ENCODE measurements around the gene MLH1.

The MLH1 gene

DNA sequence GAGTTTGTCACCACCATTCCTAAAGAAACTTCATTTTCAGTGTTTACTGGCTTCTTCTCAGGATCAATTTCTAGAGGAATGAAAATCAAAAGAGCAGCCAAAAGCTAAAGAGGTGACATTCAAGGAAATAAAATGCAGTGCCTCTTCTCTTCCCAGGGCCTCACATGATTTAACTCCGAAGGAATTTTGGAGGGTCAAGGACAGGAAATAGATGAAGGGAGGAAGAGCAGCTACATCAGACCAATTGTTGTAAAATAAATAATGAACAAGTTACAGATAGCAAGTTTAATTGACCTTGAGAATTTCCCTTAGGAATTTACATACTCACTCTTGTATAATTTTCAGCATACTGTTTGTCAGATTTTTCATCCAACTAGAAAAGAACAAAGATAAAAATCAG lies 103.0 kb downstream of the MLH1 start:
- DNase-seq = no peak

DNA sequence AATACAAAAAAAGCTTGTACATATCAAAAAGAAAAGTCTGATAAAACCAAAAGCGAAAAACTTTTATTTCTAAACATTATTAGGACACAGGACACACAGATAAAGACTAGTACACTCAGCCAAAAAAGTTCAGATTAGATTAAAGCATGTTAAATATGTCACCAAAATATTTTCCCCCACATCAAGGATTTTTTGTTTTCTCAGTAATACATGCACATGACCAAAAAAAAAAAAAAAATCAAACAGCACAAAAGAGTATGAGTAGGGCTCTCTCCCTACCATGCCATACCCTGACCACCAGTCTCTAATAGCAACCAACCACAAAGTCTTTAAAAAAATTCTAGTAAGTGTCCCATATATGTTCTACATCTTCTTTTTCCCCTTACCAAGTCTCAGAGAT lies 103.7 kb downstream of the MLH1 start:
- no peak for DNase-seq

DNA sequence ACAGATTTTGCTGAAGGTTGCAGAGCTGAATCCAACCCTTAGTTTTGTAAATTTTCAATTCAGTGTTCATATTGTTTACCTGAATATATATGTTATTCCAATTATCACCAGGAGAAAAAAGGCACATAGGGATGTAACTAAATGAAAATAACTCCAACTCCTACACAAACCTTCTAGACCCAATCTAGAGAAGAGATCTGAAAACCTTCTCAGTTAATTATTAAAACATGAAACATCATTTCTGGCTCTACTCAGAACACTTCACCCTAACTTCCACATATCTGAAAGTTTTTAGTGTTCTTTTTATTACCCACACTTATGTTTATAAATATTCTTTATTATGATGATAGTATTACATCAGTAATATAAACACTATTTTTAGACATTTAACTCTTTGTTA lies 104.5 kb downstream of the MLH1 start:
- DNase-seq = no peak

DNA sequence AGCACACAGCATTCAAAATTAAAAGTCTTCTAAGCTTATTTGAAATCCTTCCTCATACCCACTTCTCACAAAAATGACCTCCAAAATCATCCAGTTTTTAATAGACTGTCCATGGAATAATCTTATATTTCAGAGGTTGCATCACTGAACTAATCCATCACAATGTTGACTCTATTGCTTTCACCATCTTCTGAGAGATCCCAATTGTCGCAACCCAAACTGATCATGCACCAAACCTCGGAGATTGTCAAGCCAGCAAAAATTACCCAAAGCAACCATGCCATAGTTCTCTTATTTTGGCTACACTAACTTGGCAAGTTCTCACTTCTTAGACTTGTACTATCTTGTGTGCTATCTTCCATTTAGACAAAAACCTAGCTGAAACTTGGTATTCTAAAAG lies 105.6 kb downstream of the MLH1 start:
- DNase-seq = no peak

DNA sequence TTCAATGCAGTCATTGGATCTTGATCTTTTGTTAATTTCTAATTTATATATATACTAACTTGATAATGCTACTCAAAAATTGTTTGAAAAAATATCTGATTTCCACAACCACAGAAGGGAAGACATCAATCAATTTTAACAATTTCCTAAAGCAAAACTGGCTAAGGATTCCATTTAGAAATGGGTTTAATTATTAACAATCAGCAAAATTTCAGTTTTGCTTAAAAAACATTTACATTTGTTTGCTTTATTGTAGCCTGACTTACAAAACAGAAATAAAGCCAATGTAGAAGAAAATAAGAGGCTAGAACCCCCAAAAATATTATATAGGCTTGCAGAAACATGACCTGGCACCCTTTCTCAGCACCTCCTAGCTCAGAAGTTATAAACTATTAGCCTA lies 106.2 kb downstream of the MLH1 start:
- DNase-seq = no peak

DNA sequence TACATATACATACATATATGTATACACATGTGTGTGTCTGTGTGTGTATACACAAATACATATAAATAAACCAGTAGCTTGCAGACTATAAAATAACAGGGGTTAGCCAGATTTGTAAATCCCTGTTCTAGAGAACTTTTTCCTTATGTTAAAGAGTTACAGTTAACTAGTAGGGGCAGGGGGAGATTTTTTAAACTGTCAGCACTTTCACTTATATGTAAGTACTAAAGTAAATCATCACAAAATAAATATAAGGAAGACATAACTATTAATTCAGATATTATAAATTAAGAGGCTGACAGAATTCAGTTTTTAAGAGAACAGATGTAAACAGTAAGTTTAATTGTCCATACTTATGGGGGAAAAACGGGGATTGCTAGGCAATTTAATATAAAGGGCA lies 107.1 kb downstream of the MLH1 start:
- no peak for DNase-seq
